ENCODE measurements around the gene LRRC63.
"Not testable (repeated sequence)": the region's sequence is repeated elsewhere in the genome, so short reads cannot be mapped to it uniquely, and the experiment has no call there.

The LRRC63 gene, protein sequence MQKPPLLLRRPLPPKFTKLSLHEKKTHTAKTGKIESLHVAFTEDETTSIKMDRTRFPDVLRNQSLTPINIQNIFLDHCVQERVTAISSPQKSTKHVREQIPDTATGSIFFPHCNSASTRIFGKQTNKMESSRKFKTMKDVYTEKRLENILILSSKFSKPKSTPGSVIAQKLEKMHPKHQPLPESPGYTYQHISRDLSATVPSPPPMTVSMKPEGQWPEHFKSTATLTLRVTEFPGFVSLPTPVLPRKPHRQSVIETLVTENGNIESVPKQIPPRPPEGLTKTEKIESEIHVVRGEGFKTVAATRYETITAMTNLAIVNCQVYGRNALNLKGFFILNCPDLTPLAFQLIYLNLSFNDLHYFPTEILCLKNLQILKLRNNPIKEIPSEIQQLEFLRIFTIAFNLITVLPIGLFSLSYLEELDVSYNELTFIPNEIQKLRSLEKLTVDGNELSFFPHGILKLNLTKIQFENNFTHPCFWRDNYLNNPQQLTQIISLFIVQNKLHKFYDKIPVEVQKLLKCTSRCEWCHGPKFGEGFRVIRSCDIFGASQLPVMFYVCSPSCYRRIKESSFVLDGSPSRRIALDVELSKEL
- 0.54 to 2.0 (median 1.3) reads per million in 4 donors for total RNA-seq

DNA sequence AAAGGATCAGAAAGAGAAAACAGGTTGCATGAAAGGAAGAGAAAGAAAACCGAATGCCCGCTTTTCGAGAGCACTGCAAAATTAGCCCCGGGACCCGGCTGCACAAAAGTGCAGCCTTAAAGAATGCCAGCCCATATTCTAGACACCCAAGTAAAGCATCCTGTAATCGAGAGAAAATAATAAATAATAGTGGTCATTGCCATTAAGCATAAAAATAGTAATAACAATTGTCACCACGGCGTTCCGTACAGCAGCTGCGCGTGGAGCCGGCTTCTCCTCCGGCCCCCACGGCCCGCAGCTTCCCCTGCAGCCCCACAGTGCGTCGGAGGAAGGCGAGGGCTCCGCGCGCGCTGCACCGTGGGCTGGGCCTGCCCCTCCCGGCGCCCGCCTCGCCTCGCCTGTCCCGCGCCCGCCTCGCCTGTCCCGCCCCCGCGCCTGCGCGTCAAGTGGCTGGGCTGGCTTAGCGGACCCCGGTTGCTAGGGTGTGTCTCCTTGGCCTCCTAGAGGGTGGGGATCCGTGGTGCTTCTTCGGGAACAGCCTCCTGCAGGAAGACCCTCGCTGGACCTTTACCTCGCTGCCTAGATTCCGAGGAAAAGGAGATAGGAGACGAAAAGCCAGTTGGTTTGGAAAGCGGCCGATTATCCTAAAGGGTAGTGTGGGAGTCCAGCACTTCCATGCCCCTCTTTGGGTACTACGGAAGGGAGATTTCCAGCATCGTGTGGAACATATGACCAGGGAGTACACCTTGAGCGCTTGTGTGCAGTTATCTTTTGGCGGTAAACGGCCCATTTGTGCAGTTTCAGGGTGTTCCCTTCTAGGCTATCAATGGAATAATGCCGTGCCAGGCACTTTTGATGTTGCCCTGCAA is at the start of gene LRRC63:
LRRC63 (plus strand) TSS at position 446 of the 869 bp plus-strand sequence. CDS start 1,107 bp downstream, outside the sequence.
- DNase-seq = peak; percentile 68 to 83 (median 73)

DNA sequence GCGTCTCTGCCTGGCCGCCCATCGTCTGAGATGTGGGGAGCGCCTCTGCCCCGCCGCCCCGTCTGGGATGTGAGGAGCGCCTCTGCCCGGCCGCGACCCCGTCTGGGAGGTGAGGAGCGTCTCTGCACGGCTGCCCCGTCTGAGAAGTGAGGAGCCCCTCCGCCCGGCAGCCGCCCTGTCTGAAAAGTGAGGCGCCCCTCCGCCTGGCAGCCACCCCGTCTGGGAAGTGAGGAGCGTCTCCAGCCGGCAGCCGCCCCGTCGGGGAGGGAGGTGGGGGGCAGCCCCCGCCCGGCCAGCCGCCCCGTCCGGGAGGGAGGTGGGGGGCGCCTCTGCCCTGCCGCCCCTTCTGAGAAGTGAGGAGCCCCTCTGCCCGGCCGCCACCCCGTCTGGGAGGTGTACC is 49.0 kb upstream of the LRRC63 start:
- DNase-seq = not testable (repeated sequence)

DNA sequence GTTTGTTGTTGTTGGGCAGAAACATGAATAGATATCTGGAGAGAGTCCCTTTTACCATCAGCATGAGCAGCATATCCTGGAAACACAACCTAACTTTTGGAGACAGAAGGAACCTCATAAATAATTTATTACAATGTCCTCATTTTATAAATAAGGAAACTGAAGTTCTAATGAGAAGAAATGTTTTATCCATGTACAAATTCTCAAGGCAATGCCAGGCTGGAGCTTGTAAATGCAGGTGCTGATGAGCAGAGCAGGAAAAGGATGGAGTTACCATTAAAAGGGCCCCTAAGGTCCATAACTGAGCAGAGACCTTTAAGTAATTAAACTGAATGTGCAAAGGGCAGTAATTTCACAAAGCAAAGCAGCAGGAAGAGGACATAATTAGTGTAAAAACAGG is 47.1 kb upstream of the LRRC63 start:
- DNase-seq = no peak

DNA sequence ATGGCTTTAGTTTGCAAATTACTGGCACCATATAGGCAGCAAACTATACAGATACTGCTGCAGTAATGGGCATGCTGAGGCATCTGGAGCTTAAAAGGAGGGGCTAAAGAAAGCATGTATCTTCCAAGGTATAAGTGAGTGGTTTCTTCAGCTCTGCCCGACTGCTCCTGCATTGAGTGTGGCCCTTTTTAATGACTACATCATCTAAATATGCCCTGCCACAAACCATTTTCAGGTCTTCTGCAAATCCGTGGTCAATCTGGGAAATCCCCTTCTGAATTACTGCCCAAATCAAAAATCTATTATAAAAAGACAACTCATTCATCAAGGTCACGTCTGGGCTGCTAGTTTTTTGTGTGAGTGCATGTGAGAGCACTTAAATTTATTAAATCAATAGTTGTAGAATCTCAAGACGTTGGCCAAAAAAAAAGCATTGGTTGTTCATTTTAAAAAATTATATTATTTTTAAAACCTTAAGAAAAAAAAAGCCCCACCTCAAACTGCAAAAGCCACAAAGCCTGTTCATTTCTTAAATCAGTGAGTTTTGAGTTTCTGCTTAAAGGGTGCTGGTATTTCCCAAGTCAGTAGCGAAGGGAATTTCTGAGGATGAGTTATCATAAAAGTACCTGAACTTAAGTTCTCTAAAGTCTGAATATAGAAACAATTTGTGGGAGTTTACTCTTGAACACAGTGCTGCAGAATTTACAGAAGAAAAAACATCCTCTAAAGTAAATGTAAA is 46.1 kb upstream of the LRRC63 start:
- DNase-seq = peak in 1 of 5 donors; percentile 61

DNA sequence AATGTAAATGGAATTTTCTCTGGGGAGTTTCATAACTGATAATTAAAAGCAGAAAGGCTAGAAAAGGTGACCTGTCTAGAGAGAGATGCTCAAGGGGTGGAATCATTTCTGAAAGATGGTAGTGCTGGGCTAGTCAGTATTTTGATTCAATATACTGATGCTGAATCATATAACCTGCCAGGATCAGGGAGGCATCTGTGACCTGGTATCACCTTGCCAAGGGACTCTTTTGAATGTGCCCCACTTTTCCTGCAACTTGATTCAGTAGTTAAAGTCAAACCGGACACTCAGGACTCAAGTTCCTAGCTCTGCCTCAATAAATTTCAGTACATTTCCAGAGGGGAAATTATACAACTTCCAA is 45.5 kb upstream of the LRRC63 start:
- DNase-seq = no peak

DNA sequence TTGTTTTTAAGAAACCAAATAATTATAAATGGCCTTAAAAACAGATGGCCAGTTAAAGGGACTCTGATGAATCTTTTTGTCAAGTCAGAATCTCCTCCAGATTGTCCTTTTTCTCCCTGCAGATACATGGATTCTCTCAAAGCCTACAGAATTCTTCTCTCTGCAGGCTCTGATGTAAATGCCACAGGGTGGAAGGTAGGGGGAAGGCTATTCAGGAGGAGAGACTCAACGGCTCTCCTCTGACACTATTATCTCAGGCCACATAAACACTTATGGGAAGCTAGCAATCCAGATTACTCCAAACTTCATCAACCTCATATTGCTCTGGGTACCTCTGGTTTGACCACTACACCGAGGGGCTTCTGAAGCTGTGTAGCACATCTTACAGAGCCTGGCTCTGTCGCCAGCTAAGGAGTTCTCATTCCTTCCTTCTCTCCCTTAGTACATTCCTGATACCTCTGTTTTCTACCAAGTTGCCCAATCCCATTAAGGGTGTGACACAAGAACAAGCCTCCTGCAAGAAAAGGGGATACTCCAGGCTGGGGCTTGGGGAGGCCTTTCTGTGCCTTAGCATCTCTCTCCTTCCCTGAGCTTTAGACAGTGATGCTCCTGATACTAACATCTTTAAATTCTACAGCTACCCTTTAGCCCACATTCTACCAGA is 44.6 kb upstream of the LRRC63 start:
- no peak for DNase-seq

DNA sequence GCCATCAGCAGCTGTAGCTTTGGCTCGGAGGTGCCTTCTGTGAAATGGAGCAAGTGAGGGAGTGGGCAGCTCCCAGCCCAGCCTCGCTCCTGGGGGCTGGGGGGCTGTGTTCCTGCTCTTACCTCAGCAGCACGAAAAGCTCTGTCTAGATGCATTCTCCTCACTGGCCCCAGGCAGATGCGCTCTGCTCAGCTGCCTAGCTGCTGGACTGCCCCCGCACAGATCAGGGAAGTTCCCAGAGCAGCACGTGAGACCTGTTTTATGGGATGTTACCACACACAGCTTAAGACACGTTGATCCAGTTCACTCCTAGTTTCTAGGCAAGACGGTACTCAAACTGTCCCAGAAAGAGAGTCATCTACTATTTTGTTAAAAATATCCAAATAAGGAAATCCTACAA is 43.4 kb upstream of the LRRC63 start:
- peak in 4 of 5 donors; percentile 34 to 47 (median 39) for DNase-seq

DNA sequence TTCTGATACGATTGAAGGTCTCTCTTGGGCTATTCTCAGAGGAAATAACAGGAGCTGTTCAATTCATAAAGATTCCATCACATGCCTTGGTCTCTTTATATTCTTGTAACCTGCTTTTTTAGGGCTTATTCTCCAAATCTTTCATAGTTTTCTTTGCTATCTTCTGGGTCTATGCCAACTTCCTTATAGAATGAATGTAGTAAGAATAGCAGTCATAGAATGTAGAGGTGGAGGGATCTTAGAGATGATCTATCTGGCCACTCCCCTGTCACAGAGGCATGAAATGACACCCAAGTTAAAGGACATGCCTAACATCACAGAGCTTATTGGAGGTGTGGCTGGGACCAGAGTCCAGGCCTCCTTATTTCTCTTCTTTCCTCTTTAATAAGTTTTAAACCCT is 42.9 kb upstream of the LRRC63 start:
- no peak for DNase-seq

DNA sequence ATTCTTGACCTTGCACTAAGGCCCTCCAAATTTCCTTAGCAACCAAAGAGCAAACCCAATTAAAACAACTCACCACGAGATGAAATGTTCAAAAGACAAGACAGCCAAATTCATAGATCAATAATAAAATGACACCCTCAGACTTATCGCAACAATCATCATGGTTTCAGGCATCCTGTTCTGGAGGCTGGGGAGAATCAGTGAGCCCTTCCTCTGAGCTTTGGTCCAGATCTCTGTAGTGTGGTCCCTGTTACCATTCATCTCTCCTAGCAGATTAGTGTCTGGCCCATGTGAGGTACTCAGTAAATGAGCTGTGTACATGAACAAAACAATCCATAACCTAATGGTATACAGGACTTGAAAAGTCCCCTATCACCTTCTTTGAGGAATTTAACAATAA is 42.0 kb upstream of the LRRC63 start:
- no peak for DNase-seq

DNA sequence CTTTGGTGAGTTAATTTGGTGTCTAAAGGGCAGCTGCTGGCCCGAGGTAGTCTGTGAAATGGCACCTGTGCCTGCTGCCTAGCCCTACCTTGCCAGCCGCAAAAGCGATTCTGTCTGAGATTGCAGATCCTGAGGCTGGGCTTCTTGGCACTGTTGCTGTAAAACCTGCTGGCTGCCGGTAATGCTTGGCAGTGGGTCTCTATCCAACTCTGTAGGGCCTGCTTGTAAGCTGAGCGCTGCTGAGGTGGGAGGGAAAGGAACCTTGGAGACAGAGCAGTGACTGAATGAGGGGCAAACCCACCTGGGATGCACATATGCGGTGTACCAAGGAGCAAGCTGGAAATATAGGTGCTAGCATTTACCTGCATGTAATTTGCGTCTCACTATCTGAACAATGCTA is 41.5 kb upstream of the LRRC63 start:
- peak in 1 of 5 donors; percentile 24 for DNase-seq

DNA sequence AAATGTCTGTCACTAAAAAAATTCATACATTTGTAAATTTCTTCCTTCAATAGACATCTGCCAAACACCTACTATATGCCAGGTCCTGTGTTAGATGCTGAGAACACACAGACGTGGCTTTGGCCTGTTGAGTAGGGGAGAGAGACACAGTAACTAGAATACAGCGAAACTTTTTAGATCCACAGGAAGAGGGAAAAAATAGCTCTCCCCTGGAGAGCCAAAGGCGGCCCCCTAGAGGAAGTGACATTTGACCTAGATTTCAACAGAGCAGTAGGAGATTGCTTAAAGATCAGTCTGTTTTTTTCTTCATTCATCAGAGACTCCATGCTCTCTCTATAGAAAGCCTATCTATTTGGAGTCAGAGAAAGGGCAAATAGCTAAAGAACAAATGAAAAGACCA is 41.0 kb upstream of the LRRC63 start:
- peak in 2 of 5 donors; percentile 33 to 54 for DNase-seq

DNA sequence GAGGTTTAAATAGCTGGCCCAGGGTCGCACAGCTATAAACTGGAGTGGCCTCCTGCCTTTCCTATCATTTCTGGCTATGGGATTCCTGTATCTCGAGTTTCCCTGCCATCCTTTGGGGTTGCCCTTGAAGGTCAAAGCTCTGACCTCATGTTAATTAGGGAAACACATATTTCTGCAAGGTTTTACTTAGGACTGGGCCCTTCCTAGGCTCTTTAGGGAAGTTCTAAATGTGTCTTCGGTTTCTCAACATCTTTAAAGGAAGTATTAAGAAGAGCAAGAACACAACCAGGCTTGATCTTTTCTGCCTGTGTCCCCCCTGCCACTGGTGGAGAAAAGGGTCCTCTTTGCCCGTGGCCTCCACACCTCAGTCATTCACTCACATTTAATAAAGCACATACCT is 40.5 kb upstream of the LRRC63 start:
- no peak for DNase-seq

DNA sequence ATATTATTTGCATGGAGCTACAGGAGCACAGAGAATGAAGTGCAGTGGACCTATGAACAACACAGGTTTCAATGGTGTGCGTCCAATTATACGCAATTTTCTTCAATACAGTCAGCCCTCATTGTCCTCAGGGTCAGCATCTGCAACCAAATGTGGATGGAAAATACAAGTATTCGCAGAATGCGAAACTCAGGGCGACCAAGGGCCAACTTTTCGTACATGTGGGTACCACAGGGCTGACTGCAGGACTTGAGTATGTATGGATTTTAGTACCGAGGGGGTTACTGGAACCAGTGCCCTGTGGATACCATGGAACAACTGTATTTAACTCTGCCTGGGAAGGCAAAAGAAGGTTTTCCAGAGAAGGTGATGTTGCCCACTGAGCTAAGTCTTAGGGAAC is 40.0 kb upstream of the LRRC63 start:
- DNase-seq = no peak

DNA sequence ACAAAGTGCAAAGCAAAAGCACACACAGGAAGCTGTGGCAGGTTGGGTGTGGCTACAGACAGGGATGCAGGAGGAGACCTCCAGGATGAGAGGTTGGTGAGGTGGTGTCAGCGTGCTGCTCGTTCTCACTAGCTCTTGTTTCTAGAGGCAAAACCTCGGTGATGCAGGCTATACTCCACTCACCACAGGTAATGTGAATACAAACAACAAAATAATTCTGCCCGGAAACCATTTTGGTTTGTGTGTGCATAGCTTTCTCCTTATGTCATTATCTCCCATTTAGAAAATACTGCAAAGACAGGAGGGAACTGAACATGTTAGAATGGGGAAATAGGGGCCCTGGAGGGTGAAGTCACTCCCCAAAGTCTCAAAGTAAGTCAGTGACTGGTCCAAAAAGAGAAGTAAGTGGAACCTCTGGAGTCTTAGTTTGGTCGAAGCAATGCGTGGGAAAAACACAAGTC is 39.2 kb upstream of the LRRC63 start:
- DNase-seq = peak in 4 of 5 donors; percentile 34 to 91 (median 48)

DNA sequence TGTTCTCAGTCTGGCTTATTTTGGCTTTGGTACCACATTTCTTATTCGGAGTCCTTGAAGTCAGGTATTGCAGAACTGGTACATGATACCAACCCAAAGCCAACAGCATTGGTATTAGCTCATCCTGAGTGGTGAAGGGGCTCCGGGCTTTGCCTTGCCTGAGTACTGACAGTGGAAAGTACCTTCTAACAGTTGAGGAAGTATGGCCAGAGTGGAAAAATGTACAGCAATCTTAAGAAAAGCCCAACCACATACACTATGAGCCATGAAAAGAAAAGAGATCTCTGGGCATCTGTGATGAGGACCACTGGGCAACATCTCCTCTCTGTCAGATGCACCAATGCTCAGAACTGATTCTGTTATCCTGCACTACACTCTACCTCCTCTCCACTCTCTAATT is 38.1 kb upstream of the LRRC63 start:
- DNase-seq = peak in 2 of 5 donors; percentile 16 to 64

DNA sequence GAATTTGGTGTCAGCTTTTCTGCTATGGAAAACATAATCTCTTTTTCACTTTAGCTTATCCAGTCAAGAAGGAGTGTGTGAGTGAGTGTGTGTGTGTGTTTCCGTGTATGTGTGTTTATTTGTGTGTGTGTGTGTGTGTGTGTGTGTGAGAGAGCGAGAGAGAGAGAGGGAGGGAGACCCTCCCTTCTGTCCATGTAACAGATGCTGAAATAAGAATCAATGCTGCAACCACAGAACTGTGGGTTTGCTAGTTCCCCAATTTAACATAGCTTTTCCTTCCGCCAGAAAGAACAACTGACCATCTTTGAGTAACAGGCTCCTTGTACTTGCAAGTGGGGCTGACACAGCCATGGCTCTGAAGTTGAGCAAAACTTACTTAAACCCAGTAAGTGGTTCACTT is 35.0 kb upstream of the LRRC63 start:
- peak in 1 of 5 donors; percentile 76 for DNase-seq

DNA sequence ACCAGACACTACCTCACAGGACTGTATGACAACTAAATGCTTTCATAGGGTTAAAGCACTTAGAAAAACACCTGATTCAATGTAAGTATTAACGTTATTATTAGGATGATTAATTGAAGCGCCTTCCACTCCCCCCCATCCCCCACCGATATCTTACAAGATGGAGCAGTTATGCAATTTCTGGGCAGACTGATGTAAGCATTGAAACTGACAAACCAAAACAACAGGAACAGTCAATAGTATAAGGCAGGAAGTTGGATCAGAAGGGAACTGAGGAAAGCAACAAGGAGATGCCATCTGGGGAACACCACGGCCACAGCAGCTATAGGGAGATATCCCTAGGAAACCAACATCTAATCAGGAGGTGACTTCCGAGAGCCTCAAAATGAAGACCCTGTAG is 33.6 kb upstream of the LRRC63 start:
- DNase-seq = peak in 1 of 5 donors; percentile 51

DNA sequence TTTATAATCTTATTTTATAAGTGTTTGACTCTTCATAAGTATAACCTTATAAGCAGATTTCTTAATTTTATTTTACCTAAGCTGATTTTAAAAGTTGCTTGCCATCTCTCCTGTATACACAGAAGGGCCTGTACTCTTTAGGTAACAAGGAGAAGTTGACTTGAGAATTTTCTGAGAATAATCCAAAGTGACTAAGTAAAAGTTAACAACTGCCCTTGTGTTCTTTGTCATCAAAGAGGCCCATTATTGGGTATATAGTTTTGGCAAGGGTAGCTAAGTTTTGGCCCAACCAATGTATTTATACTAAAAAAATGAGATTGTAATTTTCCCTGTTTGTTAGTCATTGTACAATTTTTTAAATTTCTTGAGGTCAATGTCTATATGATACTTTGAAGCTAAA is 32.9 kb upstream of the LRRC63 start:
- DNase-seq = no peak

DNA sequence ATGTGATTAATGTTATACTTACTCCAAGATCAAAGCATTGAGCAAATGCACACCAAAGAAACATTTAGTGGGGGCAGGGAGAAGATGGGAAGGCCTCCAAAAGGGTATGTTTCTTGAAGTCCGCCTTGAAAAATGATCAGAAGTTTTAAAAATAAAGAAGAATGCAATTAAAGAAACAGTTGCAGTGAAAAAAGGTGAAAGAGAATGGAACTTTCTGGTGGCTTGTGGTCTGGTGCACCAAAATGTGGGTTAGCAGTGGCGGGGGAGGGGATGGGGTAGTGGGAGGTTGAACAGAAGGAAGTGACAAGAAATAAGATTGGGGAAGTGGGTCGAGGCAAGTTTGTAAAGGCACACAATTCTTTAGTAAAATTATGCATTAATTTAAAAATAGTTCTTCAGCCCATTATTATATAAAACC is 32.2 kb upstream of the LRRC63 start:
- peak; percentile 35 to 86 (median 63) for DNase-seq

DNA sequence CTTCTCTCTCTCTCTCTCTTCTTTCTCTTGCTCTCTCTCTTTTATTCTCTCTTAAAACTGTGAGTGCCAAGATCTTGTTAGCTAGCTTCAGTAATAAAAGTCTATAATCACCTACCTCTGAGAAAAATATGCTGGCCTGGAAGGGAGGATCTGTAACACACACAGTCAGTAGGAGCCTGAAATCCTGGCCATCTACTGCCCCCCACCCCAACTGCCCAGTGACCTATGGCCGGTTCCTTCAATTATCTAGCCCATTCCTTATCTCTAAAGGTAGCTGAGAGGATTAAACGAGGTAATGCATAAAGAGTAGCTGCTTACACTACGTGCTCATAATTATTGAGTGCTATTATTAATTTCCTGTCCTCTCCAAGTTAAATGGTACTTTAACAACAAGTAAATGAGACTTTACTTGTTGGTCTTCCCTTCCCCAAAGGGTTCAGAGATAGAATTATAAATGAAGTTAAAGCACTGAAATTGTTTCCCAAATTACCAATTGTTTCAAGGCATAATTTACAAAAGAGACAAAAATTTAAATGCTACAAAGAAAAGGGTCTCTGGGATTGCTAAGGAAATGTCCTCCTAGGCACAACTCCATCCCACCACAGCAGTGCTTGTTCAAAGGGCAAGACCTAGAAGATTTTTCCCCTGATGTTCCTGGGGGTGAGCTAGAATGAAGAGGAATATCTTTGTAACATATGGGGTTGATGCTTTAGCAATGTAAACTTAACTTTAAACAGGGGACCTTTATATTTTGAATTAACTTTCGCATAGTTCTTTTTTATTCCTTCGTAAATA is 31.6 kb upstream of the LRRC63 start:
- peak in 1 of 5 donors; percentile 43 for DNase-seq

DNA sequence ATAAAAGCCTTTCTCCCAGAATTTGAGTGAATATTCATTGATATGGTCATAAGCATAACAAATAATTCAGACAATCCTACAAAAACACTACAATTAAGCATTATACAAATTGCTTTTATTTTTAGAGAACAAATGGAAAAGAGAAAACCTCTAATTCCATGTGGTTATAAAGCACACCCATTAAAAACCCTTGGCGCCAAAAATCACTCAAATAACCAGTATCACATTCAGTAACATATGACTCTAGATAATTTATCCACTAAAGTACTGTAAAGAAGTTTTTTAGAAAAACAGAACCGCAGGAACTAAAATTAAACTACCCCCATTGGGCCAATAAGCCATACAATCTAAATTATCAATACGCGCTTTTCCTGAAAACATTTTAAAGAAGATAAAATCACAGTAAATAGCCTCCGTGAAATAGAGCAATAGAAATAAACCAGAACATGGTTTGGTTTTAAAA is 30.3 kb upstream of the LRRC63 start:
- DNase-seq = peak in 1 of 5 donors; percentile 43
